ENCODE measurements around the gene PCDH9.

The PCDH9 gene

GRCh38 chr13:66704110-66704509, 526.0 kb downstream of the PCDH9 start:
- no peak for DNase-seq

DNA sequence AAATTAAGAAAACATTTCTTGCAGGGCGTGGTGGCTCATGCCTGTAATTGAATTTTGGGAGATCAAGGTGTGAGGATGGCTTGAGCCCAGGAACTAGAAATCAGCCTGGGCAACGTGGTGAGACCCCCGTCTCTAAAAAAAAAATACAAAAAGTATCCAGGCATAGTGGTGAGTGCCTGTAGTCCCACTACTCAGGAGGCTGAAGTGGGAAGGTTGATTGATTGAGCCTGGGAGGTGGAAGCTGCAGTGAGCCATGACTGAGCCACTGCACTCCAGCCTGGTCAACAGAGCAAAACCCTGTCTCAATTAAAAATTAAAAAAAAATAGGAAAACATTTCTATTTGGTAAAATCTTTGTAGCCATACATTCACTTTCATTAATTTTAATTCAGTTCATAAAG, 526.5 kb downstream of the PCDH9 start:
- DNase-seq, result no peak

DNA sequence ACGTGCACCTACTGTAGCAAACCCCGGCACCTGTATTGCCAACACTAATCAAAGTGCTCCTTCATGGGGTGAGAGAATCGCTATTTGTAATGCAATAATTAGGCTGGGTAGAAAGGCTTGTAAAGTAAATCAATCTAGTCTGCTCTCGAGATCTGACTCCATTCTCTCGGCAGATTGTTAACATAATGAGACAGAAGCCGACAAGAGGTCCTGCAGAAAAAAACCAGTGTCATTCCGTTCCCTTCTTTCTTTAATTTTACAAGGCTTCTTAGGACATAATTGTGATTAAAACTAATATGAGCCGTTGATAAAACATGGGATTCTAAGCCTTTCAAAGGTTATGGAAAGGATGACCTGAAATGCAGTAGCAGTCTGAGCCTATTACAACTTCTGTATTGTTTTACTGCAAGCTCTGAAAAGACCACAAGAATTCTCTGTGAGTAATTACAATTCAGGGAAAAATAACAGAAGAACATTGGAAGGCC, 530.0 kb downstream of the PCDH9 start:
- DNase-seq, result no peak

GRCh38 chr13:66693656-66694055, 536.5 kb downstream of the PCDH9 start:
- no peak for DNase-seq

DNA sequence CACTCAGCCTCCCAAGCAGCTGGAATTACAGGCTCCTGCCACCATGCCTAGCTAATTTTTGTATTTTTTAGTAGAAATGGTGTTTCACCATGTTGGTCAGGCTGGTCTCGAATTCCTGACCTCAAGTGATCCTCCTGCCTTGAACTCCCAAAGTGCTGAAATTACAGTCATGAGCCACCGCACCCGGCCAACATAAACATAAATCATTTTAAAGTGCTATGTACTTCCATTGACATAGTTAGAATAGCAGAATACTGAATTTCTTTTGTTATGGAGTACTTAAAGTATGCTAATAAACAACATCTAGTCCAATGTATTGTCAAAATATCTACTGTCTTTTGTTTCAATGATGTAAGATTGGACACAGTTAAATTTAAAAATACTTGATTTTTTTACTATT, 539.0 kb downstream of the PCDH9 start:
- DNase-seq, result no peak

- DNase-seq, result no peak
Measured at GRCh38 chr13:66689628-66690027, 540.5 kb downstream of the PCDH9 start.

DNA sequence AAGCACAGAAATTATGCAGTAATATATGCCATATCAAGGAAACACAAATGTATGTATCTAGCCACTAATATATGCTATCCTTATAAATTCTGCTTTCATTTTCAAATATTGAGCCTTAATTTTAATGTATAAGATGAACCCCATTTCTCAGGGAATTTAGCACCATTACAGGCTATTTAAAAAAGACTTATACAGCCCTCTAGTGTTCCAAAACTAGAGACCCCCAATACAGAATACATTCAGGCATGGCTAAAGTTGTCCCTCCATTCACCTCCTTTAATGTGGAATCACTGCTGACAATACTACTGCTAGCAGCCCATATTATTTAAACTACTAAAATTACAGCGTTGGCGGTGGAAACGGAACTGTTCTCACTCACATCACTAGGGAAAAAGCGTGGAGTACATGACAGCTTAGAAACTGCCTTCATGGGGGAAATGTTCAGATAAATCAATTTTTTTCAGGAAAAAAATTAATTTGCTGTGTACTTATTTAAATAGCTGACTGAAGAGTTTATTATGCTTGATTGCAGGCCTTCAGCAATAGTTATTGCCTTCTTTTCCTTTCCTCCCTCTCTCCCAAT, 541.0 kb downstream of the PCDH9 start:
- no peak for DNase-seq

DNA sequence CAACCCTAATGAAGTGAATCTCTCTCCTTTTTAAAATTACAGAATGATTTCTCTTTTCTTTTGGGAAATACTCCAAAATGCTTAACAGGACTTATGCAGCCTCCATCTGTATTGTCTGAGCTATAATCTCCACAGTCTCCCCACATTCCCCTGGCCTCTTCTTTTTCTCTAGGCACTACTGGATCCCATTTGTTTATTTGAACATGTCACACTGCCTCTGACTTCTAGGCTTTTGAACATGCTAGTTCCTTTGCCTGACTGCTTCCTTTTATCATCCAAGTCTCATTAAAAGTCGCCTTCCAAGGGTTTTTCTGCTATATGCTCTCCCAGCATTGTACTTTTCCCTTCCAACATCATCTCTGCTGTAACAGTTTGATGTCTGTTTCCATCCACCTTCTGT, 548.7 kb downstream of the PCDH9 start:
- DNase-seq, result no peak

DNA sequence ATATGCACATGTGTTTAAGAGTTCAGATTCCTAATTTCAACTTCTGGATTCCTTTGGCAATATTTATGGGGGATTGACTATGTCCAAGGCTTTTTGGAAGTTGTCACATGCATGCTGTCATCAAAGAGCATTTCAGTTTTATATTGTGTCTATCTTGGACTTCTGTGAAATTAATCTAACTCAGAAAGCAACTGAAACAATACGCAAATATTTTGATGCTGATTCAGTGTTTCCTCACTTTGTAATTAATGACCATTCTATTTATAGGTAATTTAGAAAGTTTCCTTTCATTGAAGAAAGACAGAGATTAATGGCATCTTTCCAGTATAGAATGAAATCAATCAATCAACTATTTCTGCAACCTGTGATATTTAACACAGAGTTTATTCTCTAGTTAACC, 550.1 kb downstream of the PCDH9 start:
- DNase-seq, result no peak

DNA sequence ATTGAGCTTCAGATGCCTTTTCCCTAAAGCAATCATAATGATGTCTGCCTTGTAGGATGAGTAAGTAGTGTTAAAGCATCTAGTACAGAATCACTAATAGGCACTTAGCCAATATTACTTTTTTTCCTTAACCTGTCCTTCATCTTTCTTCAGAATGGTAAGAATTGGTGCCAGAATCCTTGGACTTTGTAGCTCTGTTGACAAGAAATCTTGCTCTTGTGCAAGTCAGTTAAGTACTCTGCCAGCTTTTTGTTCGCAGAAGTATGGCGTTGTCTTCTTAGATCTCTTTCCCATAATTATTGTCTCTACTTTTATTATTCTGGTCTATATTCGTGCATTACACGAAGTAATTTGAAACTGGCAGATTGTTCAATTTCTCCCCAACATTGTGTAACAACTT, 554.5 kb downstream of the PCDH9 start:
- DNase-seq, result no peak

GRCh38 chr13:66673401-66673800, 556.7 kb downstream of the PCDH9 start:
- no peak for DNase-seq

DNA sequence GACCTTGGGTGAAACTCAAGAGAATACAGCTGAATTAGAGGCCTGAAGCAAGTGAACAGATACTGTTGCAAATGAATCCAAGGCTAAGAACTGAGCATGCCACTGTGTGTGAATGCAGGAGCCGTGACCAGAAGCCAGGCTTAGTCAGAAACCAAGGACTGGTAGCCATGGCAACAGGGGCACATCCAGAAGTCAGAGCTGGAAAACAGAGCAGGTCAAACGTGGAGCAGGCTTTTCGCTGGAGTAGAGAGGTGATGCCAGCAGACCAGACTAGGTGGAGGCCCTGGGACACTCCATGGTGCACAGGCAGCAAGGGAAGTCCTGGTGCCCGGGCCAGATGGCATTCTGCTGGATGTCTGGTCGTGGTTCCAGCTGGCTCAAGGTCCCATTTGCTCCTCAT, 564.1 kb downstream of the PCDH9 start:
- DNase-seq, result no peak

GRCh38 chr13:66663711-66664110, 566.4 kb downstream of the PCDH9 start:
- DNase-seq, result no peak

- no peak for DNase-seq
Measured at GRCh38 chr13:66663206-66663605, 566.9 kb downstream of the PCDH9 start.

DNA sequence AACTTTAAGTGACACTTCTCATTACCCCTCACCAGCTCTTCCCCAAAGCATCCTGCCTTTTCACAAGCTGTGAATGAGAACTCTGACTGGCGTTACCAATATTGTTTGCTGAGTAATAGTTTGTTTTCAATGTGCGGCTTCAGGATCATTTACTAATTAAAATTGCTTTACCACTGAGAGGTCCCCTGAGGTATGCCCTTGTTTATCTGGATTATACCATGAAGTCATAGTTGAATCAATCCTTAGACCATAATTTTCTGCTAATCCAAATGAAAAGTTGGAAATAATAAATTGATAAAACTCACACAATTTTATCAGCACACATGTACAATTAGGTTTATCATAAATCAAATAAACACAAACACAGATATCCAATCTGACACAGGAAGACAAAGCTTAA, 568.8 kb downstream of the PCDH9 start:
- no peak for DNase-seq

- DNase-seq, result no peak
Measured at GRCh38 chr13:66660468-66660813, 569.7 kb downstream of the PCDH9 start.

DNA sequence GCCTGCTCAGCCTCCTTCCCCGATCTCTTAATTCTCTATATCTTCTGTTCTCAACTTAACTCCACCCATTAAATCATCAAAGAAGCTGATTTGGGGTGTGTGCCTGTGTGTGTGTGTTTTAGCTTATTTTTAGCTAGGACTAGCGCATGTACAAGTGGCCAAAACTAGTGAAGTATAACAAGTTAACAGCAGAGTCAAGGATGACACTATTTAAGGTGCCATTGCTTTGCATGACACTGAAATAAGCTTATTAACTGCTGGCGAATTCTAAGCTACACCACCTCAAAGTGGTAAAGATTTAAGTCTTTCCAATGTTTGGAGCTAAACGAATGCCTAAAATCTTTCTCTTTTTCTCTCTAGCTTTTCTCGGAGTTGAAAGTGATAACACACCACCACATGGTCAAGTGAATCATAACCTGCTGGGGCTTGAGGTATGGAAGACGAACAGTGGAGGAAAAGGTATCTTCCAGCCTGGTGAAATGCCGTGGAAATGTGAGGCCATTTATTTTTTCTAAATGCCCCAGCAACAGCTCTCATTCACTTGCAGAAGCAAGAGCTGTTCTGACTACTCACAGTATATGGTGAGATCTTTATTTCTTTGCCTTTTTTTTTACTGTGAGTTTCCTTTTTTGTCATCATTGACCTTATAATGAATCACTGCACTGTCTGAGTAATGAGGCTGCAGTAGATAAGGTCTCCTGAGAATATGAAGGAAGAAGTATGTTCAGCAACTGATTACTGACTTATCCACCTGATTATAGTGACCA, 570.3 kb downstream of the PCDH9 start:
- DNase-seq, result no peak

GRCh38 chr13:66659286-66659685, 570.9 kb downstream of the PCDH9 start:
- DNase-seq, result no peak

DNA sequence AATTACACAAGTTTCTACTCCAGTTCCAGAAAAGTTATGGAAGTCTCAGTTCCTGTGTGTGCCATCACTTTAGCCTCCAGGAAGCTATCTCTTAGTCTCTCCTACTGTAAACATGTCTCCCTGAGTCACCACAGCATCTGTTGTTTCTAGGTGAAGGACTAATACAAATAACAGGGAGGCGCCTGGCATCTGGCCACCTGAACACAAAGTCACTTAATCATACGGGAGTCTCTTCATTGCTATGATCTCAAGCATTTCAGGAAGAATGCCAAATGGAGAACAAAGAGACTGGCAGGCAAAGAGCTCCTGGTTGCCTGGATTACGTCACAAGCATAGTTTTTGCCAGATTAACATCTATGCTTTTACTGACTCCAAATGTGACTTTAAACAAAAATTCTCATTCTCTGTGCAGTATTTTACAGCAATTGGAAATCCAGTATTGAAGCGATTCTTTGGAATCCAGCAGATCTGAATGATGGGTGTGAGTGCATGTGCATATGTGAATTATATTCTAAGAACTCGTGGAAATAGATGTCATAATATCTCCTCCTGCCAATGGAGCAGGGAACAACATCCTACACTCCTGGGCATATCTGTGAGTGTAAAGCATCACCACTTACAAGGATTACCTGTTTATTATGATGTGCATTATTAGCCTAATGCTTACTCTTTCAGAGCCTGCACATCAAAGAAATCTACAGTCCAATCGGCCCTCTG, 572.8 kb downstream of the PCDH9 start:
- no peak for DNase-seq

DNA sequence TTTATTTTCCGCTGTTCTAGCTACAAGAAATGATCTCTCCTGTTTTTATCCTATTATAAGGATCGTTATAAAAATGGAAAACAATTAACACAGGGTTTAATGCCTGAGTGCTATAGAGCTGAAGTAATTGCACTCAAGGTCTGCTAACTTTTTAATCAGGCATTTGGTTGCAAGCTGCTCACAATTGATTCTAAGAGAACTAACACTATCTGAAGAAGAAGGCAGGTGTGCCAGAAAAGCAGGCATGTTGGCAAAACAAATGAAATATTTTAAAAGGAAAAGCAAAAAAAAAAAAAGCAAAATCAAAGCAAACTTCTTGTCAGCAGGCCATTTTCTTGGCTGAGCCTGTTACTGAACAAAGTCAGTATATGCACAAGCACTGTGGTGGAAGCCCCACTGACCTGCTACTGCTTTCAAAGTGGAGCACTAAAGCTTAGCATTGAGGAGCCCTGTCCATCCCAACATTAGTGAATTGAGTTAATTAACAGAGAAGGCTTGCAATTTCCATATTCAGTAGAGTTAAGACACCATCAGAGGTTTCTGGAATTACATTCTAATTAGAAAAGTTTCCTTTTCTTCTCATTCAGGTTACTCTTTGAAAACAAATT, 574.2 kb downstream of the PCDH9 start:
- no peak for DNase-seq

DNA sequence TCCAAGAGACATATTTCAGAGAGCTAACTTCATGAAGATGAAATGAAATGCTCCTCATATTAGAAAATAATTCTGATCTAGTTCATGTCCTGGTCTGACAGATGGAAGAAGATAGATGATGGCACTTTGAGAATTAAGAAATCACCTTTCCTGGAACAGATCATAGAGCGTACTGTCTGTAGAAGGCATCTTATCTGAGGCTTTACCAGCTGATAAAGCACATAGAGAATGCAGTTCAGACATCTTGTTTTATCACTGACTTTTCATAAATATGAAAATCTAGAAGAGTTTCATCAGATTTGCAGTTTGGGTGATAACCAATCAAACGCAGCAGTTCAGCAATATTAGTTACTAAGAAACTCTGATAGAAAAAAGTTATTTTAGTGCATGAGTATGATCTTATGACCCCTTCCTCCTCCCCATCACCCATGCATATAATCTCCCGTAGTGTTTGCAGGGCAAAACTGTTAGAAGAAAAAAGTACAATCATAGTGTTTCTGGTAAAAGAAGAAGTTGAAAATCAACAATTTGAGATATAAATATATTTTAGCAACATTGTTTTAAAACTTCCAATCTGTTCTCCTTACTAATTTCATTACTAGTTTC, 585.2 kb downstream of the PCDH9 start:
- no peak for DNase-seq

GRCh38 chr13:66640231-66640630, 589.9 kb downstream of the PCDH9 start:
- no peak for DNase-seq

DNA sequence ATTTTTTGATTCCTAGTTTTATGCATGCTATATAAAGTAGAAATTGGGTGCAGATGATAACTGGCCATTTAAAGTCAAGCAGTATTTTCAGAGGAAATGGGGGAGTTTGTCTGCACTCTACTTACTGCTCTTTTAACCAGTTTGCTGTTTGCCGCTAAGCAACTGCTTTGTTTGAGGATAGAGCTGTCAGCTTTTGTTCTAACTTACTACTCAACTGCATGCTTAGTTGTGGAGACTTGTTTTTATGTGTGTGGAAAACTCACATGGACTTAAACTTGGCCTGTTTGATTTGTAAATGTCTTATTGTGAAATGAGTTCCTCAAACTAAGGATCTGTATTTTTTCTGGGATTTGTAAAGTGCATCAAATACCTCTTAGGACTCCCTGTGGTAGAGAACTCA, 591.1 kb downstream of the PCDH9 start:
- no peak for DNase-seq
